ENCODE data around the gene LLPH. TPM values are rescaled to one million over a fixed set of nuclear protein-coding genes. Genes with fewer than 3 reads are reported as not detected.

LLPH gene
- total RNA-seq, 2 experiments from 2014 or later: 35.9 to 39.1 TPM

GRCh38 chr12:66140731-66141130, 10.2 kb upstream of the LLPH start:
- H3K36me3 Mint-ChIP-seq (ENCODE audit: low read depth): peaks cover 73% of the 10 kb centered on the region
- ATAC-seq (no peak), DNase-seq (no peak)
- no peak overlapping the region for H3K27ac Mint-ChIP-seq
- H3K9me3 Mint-ChIP-seq (ENCODE audit: insufficient read depth): peaks cover 25% of the 10 kb centered on the region
- POLR2A ChIA-PET: interaction anchor here (2.0 kb wide), 1 partner anchor 10 kb away, joined by 11 read pairs; the partner anchor contains the start of gene LLPH
- H3K4me1 Mint-ChIP-seq (ENCODE audit: low read depth): peaks cover 14% of the 10 kb centered on the region
- H3K27me3 Mint-ChIP-seq (ENCODE audit: low read depth): no peaks in the 10 kb centered on the region
- CTCF ChIA-PET: no interaction called here
- H3K4me3 Mint-ChIP-seq: no peak overlapping the region

- ChIA-PET POLR2A (interaction anchor here (2.0 kb wide), 1 partner anchor 9 kb away, joined by 11 read pairs; the partner anchor contains the start of gene LLPH), CTCF (no interaction called here)
- no peaks in the 10 kb centered on the region for H3K27me3 Mint-ChIP-seq (ENCODE audit: low read depth)
- peaks cover 1% of the 10 kb centered on the region for H3K4me1 Mint-ChIP-seq (ENCODE audit: low read depth)
- DNase-seq (no peak), ATAC-seq (no peak)
- H3K27ac Mint-ChIP-seq: no peak overlapping the region
- H3K36me3 Mint-ChIP-seq (ENCODE audit: low read depth): peaks cover 63% of the 10 kb centered on the region
- peaks cover 25% of the 10 kb centered on the region for H3K9me3 Mint-ChIP-seq (ENCODE audit: insufficient read depth)
- H3K4me3 Mint-ChIP-seq: no peak overlapping the region
Observed at GRCh38 chr12:66139328-66139727, 8.8 kb upstream of the LLPH start.

- CTCF ChIA-PET: no interaction called here
- no peak overlapping the region for H3K4me3 Mint-ChIP-seq
- POLR2A ChIA-PET: no interaction called here
- no peaks in the 10 kb centered on the region for H3K27me3 Mint-ChIP-seq (ENCODE audit: low read depth)
- no peak for DNase-seq
- H3K27ac Mint-ChIP-seq: no peak overlapping the region
- peaks cover 25% of the 10 kb centered on the region for H3K9me3 Mint-ChIP-seq (ENCODE audit: insufficient read depth)
- H3K36me3 Mint-ChIP-seq (ENCODE audit: low read depth): peaks cover 58% of the 10 kb centered on the region
- ATAC-seq: no peak
- H3K4me1 Mint-ChIP-seq (ENCODE audit: low read depth): peaks cover 4% of the 10 kb centered on the region
Observed at GRCh38 chr12:66137937-66138336, 7.4 kb upstream of the LLPH start.

- Mint-ChIP-seq H3K27me3 (ENCODE audit: low read depth) (no peaks in the 10 kb centered on the region), H3K4me3 (peak overlapping the region; percentile 45), H3K9me3 (ENCODE audit: insufficient read depth) (no peaks in the 10 kb centered on the region), H3K4me1 (ENCODE audit: low read depth) (peaks cover 47% of the 10 kb centered on the region), H3K36me3 (ENCODE audit: low read depth) (peaks cover 55% of the 10 kb centered on the region), H3K27ac (no peak overlapping the region)
- ATAC-seq (no peak), DNase-seq (no peak)
- ChIA-PET POLR2A (interaction anchor here (0.7 to 3.4 kb wide), 3 partner anchors 13 to 37 kb away, joined by 3 to 59 read pairs (median 3); partner anchors contain the start of gene TMBIM4), CTCF (interaction anchor here (1.0 to 3.1 kb wide), 4 partner anchors 12 to 276 kb away, joined by 3 to 19 read pairs (median 4); no protein-coding TSS in a partner anchor)
Observed at GRCh38 chr12:66132408-66132807, 1.9 kb upstream of the LLPH start.

- Mint-ChIP-seq H3K27me3 (ENCODE audit: low read depth) (no peaks in the 10 kb centered on the region), H3K4me3 (peak overlapping the region; percentile 98), H3K9me3 (ENCODE audit: insufficient read depth) (no peaks in the 10 kb centered on the region), H3K27ac (peak overlapping the region; percentile 99), H3K36me3 (ENCODE audit: low read depth) (peaks cover 59% of the 10 kb centered on the region), H3K4me1 (ENCODE audit: low read depth) (peaks cover 58% of the 10 kb centered on the region)
- ChIA-PET POLR2A (interaction anchor here (1.0 to 3.4 kb wide), 14 partner anchors 9 to 962 kb away, joined by 3 to 59 read pairs (median 7); partner anchors contain the start of genes HELB, LEMD3 and TMBIM4), CTCF (interaction anchor here (0.7 to 3.1 kb wide), 6 partner anchors 9 to 278 kb away, joined by 3 to 19 read pairs (median 5); partner anchors contain the start of gene TMBIM4)
- no peak for DNase-seq
- ATAC-seq: no peak
Observed at GRCh38 chr12:66131067-66131688, 628 bp upstream of the LLPH start.

- CTCF ChIA-PET: interaction anchor here (2.1 kb wide), 1 partner anchor 8 kb away, joined by 6 read pairs; no protein-coding TSS in a partner anchor
- H3K4me3 Mint-ChIP-seq: peak overlapping the region; percentile 98
- POLR2A ChIA-PET: interaction anchor here (0.6 to 3.4 kb wide), 12 partner anchors 8 to 1685 kb away, joined by 3 to 59 read pairs (median 7); partner anchors contain the start of genes HELB, LEMD3 and TMBIM4
- no peaks in the 10 kb centered on the region for H3K27me3 Mint-ChIP-seq (ENCODE audit: low read depth)
- no peaks in the 10 kb centered on the region for H3K9me3 Mint-ChIP-seq (ENCODE audit: insufficient read depth)
- peaks cover 65% of the 10 kb centered on the region for H3K36me3 Mint-ChIP-seq (ENCODE audit: low read depth)
- peaks cover 65% of the 10 kb centered on the region for H3K4me1 Mint-ChIP-seq (ENCODE audit: low read depth)
- H3K27ac Mint-ChIP-seq: peak overlapping the region; percentile 99
- no peak for DNase-seq
- ATAC-seq: no peak
Observed at GRCh38 chr12:66129934-66130266, 650 bp downstream of the LLPH start.

- no peak overlapping the region for H3K4me3 Mint-ChIP-seq
Observed at GRCh38 chr12:66127650-66128049, 2.9 kb downstream of the LLPH start.

GRCh38 chr12:66120477-66120876, 10.1 kb downstream of the LLPH start:
- H3K4me3 Mint-ChIP-seq: no peak overlapping the region

More at GRCh38 chr12:66127650-66128049, 2.9 kb downstream of the LLPH start:
- CTCF ChIA-PET: no interaction called here
- Mint-ChIP-seq H3K4me1 (ENCODE audit: low read depth) (peaks cover 59% of the 10 kb centered on the region), H3K27ac (no peak overlapping the region), H3K36me3 (ENCODE audit: low read depth) (peaks cover 78% of the 10 kb centered on the region), H3K9me3 (ENCODE audit: insufficient read depth) (no peaks in the 10 kb centered on the region), H3K27me3 (ENCODE audit: low read depth) (no peaks in the 10 kb centered on the region)
- POLR2A ChIA-PET: no interaction called here
- ATAC-seq (no peak), DNase-seq (no peak)

GRCh38 chr12:66119870-66120241, 10.7 kb downstream of the LLPH start:
- ChIA-PET CTCF (interaction anchor here (1.2 to 2.1 kb wide), 2 partner anchors 13 to 49 kb away, joined by 3 to 6 read pairs; partner anchors contain the start of gene TMBIM4), POLR2A (interaction anchor here (2.7 kb wide), 1 partner anchor 11 kb away, joined by 15 read pairs; the partner anchor contains the start of gene LLPH)
- ATAC-seq (peak; percentile 52), DNase-seq (no peak)
- H3K27ac Mint-ChIP-seq: peak overlapping the region; percentile 32
- H3K4me3 Mint-ChIP-seq: no peak overlapping the region
- no peaks in the 10 kb centered on the region for H3K27me3 Mint-ChIP-seq (ENCODE audit: low read depth)
- peaks cover 18% of the 10 kb centered on the region for H3K4me1 Mint-ChIP-seq (ENCODE audit: low read depth)
- H3K36me3 Mint-ChIP-seq (ENCODE audit: low read depth): peaks cover 39% of the 10 kb centered on the region
- no peaks in the 10 kb centered on the region for H3K9me3 Mint-ChIP-seq (ENCODE audit: insufficient read depth)

More at GRCh38 chr12:66120477-66120876, 10.1 kb downstream of the LLPH start:
- peaks cover 44% of the 10 kb centered on the region for H3K36me3 Mint-ChIP-seq (ENCODE audit: low read depth)
- CTCF ChIA-PET: interaction anchor here (1.2 to 2.1 kb wide), 2 partner anchors 12 to 49 kb away, joined by 3 to 6 read pairs; partner anchors contain the start of gene TMBIM4
- no peak for ATAC-seq
- no peaks in the 10 kb centered on the region for H3K9me3 Mint-ChIP-seq (ENCODE audit: insufficient read depth)
- peaks cover 22% of the 10 kb centered on the region for H3K4me1 Mint-ChIP-seq (ENCODE audit: low read depth)
- POLR2A ChIA-PET: interaction anchor here (2.7 kb wide), 1 partner anchor 10 kb away, joined by 15 read pairs; the partner anchor contains the start of gene LLPH
- no peak overlapping the region for H3K27ac Mint-ChIP-seq
- no peaks in the 10 kb centered on the region for H3K27me3 Mint-ChIP-seq (ENCODE audit: low read depth)
- no peak for DNase-seq

- DNase-seq: no peak
- Mint-ChIP-seq H3K4me1 (ENCODE audit: low read depth) (peaks cover 18% of the 10 kb centered on the region), H3K27ac (peak overlapping the region; percentile 32), H3K27me3 (ENCODE audit: low read depth) (no peaks in the 10 kb centered on the region), H3K9me3 (ENCODE audit: insufficient read depth) (no peaks in the 10 kb centered on the region), H3K36me3 (ENCODE audit: low read depth) (peaks cover 34% of the 10 kb centered on the region), H3K4me3 (no peak overlapping the region)
- CTCF ChIA-PET: interaction anchor here (1.2 to 2.1 kb wide), 2 partner anchors 13 to 50 kb away, joined by 3 to 6 read pairs; partner anchors contain the start of gene TMBIM4
- POLR2A ChIA-PET: interaction anchor here (2.7 kb wide), 1 partner anchor 11 kb away, joined by 15 read pairs; the partner anchor contains the start of gene LLPH
- ATAC-seq: no peak
Observed at GRCh38 chr12:66119229-66119869, 11.2 kb downstream of the LLPH start.

GRCh38 chr12:66118240-66118891, 12.2 kb downstream of the LLPH start:
- Mint-ChIP-seq H3K36me3 (ENCODE audit: low read depth) (peaks cover 24% of the 10 kb centered on the region), H3K4me3 (no peak overlapping the region), H3K9me3 (ENCODE audit: insufficient read depth) (no peaks in the 10 kb centered on the region), H3K27ac (no peak overlapping the region), H3K27me3 (ENCODE audit: low read depth) (no peaks in the 10 kb centered on the region), H3K4me1 (ENCODE audit: low read depth) (peaks cover 18% of the 10 kb centered on the region)
- ChIA-PET POLR2A (interaction anchor here (2.7 kb wide), 1 partner anchor 12 kb away, joined by 15 read pairs; the partner anchor contains the start of gene LLPH), CTCF (no interaction called here)
- no peak for ATAC-seq
- DNase-seq: no peak
